Neural cell (in vitro differentiated cells): ENCODE measurements around the gene PDIA2. TPM values are rescaled to one million over a fixed set of nuclear protein-coding genes. Genes with fewer than 3 reads are reported as not detected.

Experiments
- H2AFZ ChIP-seq: fragments of 200-600, 300-800 bp; sonication (generic), shearing (Covaris generic); 2 replicates; pipeline ENCODE4 v1.6.0; 2014; ENCODE audit warnings: low read depth, mild to moderate bottlenecking, antibody characterized with exemption, low read length, moderate library complexity
- H3F3A ChIP-seq: fragments of 200-600 bp; shearing (Covaris generic); 2 replicates; pipeline ENCODE4 v1.6.1; 2016; ENCODE audit warnings: mild to moderate bottlenecking, moderate library complexity, mixed read lengths, antibody characterized with exemption, low read length; ENCODE audit not compliant: insufficient read depth, poor library complexity, severe bottlenecking
- H3K27ac ChIP-seq: fragments of 200-600, 300-800 bp; sonication (generic), shearing (Covaris generic); 2 replicates; pipeline ENCODE4 v1.5.1; 2014; ENCODE audit warnings: mild to moderate bottlenecking, low read length, moderate library complexity
- H3K27me3 ChIP-seq: fragments of 300-800, 200-600 bp; sonication (generic), shearing (Covaris generic); 2 replicates; pipeline ENCODE4 v1.6.0; 2014; ENCODE audit warnings: mild to moderate bottlenecking, low read depth, low read length, moderate library complexity; ENCODE audit not compliant: insufficient read depth
- H3K36me3 ChIP-seq: fragments of 300-800, 200-600 bp; sonication (generic), shearing (Covaris generic); 2 replicates; pipeline ENCODE4 v1.5.1; 2014; ENCODE audit warnings: mild to moderate bottlenecking, antibody characterized with exemption, low read length, moderate library complexity; ENCODE audit not compliant: insufficient read depth
- H3K4me2 ChIP-seq: fragments of 300-800, 200-600 bp; sonication (generic), shearing (Covaris generic); 2 replicates; pipeline ENCODE4 v1.6.0; 2014; ENCODE audit warnings: mild to moderate bottlenecking, low read length
- H3K4me3 ChIP-seq: fragments of 300-800, 200-600 bp; sonication (generic), shearing (Covaris generic); 2 replicates; pipeline ENCODE4 v1.5.1; 2014; ENCODE audit warnings: mild to moderate bottlenecking, low read length, moderate library complexity
- H3K79me2 ChIP-seq: fragments of 200-600 bp; shearing (Covaris generic); replicated peaks from 2 replicates; pipeline ENCODE4 v1.6.0; 2014; ENCODE audit warnings: mild to moderate bottlenecking, low read length, moderate library complexity; ENCODE audit not compliant: insufficient read depth
- H3K9ac ChIP-seq: fragments of 300-800, 200-600 bp; sonication (generic), shearing (Covaris generic); 2 replicates; pipeline ENCODE4 v1.6.1; 2016; ENCODE audit warnings: mild to moderate bottlenecking, low read length, mixed read lengths
- H3K9me2 ChIP-seq: fragments of 200-600 bp; shearing (Covaris generic); 2 replicates; pipeline ENCODE4 v1.6.1; 2016; ENCODE audit warnings: mild to moderate bottlenecking, low read length, mixed read lengths; ENCODE audit not compliant: insufficient read depth
- H3K9me3 ChIP-seq: fragments of 200-600, 300-800 bp; sonication (generic), shearing (Covaris generic); 2 replicates; pipeline ENCODE4 v1.6.1; 2016; ENCODE audit warnings: mild to moderate bottlenecking, mixed run types, low read length, moderate library complexity, mixed read lengths
- H4K20me1 ChIP-seq: fragments of 200-600 bp; shearing (Covaris generic); 2 replicates; pipeline ENCODE4 v1.6.1; 2016; ENCODE audit warnings: mild to moderate bottlenecking, mixed run types; ENCODE audit not compliant: insufficient read depth
- EP300 ChIP-seq: fragments of 450-650 bp; conservative IDR thresholded peaks from 2 replicates; pipeline ENCODE4 v1.6.1; 2014; ENCODE audit warnings: antibody characterized with exemption, mild to moderate bottlenecking, moderate library complexity; ENCODE audit not compliant: poor library complexity, severe bottlenecking
- EZH2 ChIP-seq: fragments of 200-600, 300-800 bp; shearing (Covaris generic), sonication (generic); IDR thresholded peaks from 2 replicates; pipeline ENCODE4 v1.6.1; 2014; ENCODE audit warnings: antibody characterized with exemption, low read length, borderline replicate concordance, mild to moderate bottlenecking; ENCODE audit not compliant: insufficient read depth, poor library complexity, severe bottlenecking
- MXI1 ChIP-seq: fragments of 450-650 bp; conservative IDR thresholded peaks from 2 replicates; pipeline ENCODE4 v1.6.1; 2014; ENCODE audit warnings: antibody characterized with exemption, mild to moderate bottlenecking; ENCODE audit not compliant: poor library complexity, severe bottlenecking
- POLR2AphosphoS5 ChIP-seq: IDR thresholded peaks from 2 replicates; pipeline ENCODE4 v1.6.1; 2012
- RAD21 ChIP-seq: fragments of 450-650 bp; conservative IDR thresholded peaks from 2 replicates; pipeline ENCODE4 v1.6.1; 2014; ENCODE audit warnings: antibody characterized with exemption, mild to moderate bottlenecking, moderate library complexity
- SMC3 ChIP-seq: fragments of 450-650 bp; conservative IDR thresholded peaks from 2 replicates; pipeline ENCODE4 v1.6.1; 2014; ENCODE audit warnings: antibody characterized with exemption, mild to moderate bottlenecking, moderate library complexity; ENCODE audit not compliant: poor library complexity
- TAF1 ChIP-seq: IDR thresholded peaks from 2 replicates; pipeline ENCODE4 v1.6.1; 2012; ENCODE audit warnings: low read depth
- polyA plus RNA-seq: library from polyadenylated mRNA; depleted of rRNA; stranded (reverse); fragments of >200 nt; gene quantifications from 2 replicates; pipeline ENCODE4 v1.2.3, GENCODE V29; 2014
- TF ChIP-seq, protein P1 (sequence below): fragments of 450-650 bp; IDR thresholded peaks from 2 replicates; pipeline ENCODE4 v1.5.1; 2014; ENCODE audit warnings: antibody characterized with exemption, mild to moderate bottlenecking, moderate library complexity; ENCODE audit not compliant: poor library complexity, severe bottlenecking
- TF ChIP-seq, protein P2 (sequence below): IDR thresholded peaks from 2 replicates; pipeline ENCODE4 v1.6.1; 2012; ENCODE audit warnings: borderline replicate concordance

Gene PDIA2
- polyA plus RNA-seq, 1 donor from 2014 or later: 109 TPM

DNA sequence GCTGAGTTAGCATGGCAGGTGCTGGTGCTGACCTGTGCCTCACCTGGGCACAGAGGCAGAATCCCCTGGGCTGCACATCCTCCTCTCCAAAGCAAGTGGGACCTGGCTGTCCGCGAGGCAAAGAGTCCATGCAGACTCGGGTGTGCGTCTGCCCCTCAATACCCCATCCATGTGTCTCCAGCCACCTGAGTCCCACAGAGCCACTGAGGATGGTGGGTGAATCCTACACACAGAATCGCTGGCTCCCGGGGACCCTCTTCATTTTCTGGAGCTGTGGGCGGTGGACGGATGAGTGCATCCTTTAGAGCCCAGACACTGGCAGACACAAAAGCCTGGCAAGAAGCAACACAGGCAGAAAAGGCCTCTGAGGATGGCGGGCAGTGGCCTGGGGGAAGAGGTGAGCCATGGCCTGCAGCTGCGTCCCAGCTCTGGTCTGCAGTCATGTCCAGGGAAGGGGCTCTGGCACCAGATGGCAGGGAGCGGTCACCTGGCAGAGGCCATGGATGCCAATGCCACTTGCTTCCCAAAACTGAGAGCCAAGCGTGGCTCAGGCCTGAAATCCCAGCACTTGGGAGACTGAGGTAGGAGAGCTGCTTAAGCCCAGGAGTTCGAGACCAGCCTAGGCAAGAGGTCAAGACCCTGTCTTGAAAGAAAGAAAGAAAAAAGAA, 39.6 kb downstream of the PDIA2 start:
- TF ChIP-seq EP300: no peak
- no peak for TF ChIP-seq MXI1
- no peak for TF ChIP-seq SMC3
- TF ChIP-seq, protein P1, sequence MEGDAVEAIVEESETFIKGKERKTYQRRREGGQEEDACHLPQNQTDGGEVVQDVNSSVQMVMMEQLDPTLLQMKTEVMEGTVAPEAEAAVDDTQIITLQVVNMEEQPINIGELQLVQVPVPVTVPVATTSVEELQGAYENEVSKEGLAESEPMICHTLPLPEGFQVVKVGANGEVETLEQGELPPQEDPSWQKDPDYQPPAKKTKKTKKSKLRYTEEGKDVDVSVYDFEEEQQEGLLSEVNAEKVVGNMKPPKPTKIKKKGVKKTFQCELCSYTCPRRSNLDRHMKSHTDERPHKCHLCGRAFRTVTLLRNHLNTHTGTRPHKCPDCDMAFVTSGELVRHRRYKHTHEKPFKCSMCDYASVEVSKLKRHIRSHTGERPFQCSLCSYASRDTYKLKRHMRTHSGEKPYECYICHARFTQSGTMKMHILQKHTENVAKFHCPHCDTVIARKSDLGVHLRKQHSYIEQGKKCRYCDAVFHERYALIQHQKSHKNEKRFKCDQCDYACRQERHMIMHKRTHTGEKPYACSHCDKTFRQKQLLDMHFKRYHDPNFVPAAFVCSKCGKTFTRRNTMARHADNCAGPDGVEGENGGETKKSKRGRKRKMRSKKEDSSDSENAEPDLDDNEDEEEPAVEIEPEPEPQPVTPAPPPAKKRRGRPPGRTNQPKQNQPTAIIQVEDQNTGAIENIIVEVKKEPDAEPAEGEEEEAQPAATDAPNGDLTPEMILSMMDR: no peak
- TF ChIP-seq, protein P2, sequence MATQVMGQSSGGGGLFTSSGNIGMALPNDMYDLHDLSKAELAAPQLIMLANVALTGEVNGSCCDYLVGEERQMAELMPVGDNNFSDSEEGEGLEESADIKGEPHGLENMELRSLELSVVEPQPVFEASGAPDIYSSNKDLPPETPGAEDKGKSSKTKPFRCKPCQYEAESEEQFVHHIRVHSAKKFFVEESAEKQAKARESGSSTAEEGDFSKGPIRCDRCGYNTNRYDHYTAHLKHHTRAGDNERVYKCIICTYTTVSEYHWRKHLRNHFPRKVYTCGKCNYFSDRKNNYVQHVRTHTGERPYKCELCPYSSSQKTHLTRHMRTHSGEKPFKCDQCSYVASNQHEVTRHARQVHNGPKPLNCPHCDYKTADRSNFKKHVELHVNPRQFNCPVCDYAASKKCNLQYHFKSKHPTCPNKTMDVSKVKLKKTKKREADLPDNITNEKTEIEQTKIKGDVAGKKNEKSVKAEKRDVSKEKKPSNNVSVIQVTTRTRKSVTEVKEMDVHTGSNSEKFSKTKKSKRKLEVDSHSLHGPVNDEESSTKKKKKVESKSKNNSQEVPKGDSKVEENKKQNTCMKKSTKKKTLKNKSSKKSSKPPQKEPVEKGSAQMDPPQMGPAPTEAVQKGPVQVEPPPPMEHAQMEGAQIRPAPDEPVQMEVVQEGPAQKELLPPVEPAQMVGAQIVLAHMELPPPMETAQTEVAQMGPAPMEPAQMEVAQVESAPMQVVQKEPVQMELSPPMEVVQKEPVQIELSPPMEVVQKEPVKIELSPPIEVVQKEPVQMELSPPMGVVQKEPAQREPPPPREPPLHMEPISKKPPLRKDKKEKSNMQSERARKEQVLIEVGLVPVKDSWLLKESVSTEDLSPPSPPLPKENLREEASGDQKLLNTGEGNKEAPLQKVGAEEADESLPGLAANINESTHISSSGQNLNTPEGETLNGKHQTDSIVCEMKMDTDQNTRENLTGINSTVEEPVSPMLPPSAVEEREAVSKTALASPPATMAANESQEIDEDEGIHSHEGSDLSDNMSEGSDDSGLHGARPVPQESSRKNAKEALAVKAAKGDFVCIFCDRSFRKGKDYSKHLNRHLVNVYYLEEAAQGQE: no peak
- no peak for TF ChIP-seq RAD21
- TF ChIP-seq EZH2: no peak
- no peak for TF ChIP-seq TAF1
- no peak for TF ChIP-seq POLR2AphosphoS5
- H3K4me3 ChIP-seq: no peak overlapping the region
- no peaks in the 10 kb centered on the region for H3K27me3 ChIP-seq
- peaks cover 4% of the 10 kb centered on the region for H3K79me2 ChIP-seq
- no peak overlapping the region for H2AFZ ChIP-seq
- H3K36me3 ChIP-seq: no peaks in the 10 kb centered on the region
- no peak overlapping the region for H3K9ac ChIP-seq
- no peaks in the 10 kb centered on the region for H3K9me3 ChIP-seq
- no peaks in the 10 kb centered on the region for H4K20me1 ChIP-seq
- H3K4me2 ChIP-seq: no peak overlapping the region
- no peaks in the 10 kb centered on the region for H3F3A ChIP-seq
- no peaks in the 10 kb centered on the region for H3K9me2 ChIP-seq
- no peak overlapping the region for H3K27ac ChIP-seq

DNA sequence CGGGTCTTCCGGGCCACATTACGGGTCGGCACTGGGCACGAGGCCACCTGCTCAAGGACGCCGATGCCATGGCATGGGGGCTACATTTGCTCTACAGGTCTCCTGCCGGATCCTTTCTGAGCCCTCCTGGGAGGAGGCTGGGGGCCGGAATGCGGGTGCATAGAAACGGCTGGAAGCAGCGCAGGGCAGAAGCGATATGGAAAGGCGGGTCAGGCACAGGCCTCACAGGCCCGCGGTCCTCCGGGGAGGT, 41.2 kb downstream of the PDIA2 start:
- H3K4me3 ChIP-seq: no peak overlapping the region
- no peaks in the 10 kb centered on the region for H3K36me3 ChIP-seq
- no peaks in the 10 kb centered on the region for H3K9me2 ChIP-seq
- H3K27me3 ChIP-seq: no peaks in the 10 kb centered on the region
- H2AFZ ChIP-seq: no peak overlapping the region
- H3F3A ChIP-seq: no peaks in the 10 kb centered on the region
- H3K4me2 ChIP-seq: no peak overlapping the region
- TF ChIP-seq EP300 (no peak), TAF1 (no peak), RAD21 (no peak), MXI1 (no peak), POLR2AphosphoS5 (no peak), EZH2 (no peak), SMC3 (no peak)
- TF ChIP-seq, protein P2: no peak
- TF ChIP-seq, protein P1: no peak
- no peaks in the 10 kb centered on the region for H3K9me3 ChIP-seq
- H3K79me2 ChIP-seq: peaks cover 4% of the 10 kb centered on the region
- H4K20me1 ChIP-seq: no peaks in the 10 kb centered on the region
- no peak overlapping the region for H3K9ac ChIP-seq
- no peak overlapping the region for H3K27ac ChIP-seq
